SK-N-MC (cell line): ENCODE data around the gene CACNA2D1.

ENCODE experiments used
- DNase-seq: peaks from one replicate; pipeline ENCODE4 v3.0.0-alpha.2; 2011; ENCODE audit warnings: low read depth, low spot score
- H3K27ac ChIP-seq: fragments of 200-600 bp; sonication (generic); 2 replicates; pipeline ENCODE4 v1.5.1; 2016; ENCODE audit warnings: mixed run types
- H3K36me3 ChIP-seq: fragments of 200-600 bp; sonication (generic); 2 replicates; pipeline ENCODE4 v1.6.1; 2017; ENCODE audit warnings: antibody characterized with exemption, low read length, mixed read lengths; ENCODE audit not compliant: insufficient read depth
- H3K4me3 ChIP-seq: fragments of 200-600 bp; sonication (generic); 2 replicates; pipeline ENCODE4 v1.5.1; 2016
- H3K9ac ChIP-seq: fragments of 200-600 bp; sonication (generic); 2 replicates; pipeline ENCODE4 v1.8.0; 2017; ENCODE audit warnings: mixed run types, mixed read lengths; ENCODE audit not compliant: insufficient read length
- H3K9me3 ChIP-seq: fragments of 200-600 bp; sonication (generic); 2 replicates; pipeline ENCODE4 v1.6.1; 2017; ENCODE audit warnings: low read depth, mild to moderate bottlenecking, antibody characterized with exemption, low read length, moderate library complexity, mixed read lengths
- EZH2 ChIP-seq: fragments of 200-600 bp; sonication (generic); IDR thresholded peaks from one replicate; pipeline ENCODE4 v1.6.1; 2017; ENCODE audit warnings: antibody characterized with exemption
- FOXP2 ChIP-seq: optimal IDR thresholded peaks from 2 replicates; pipeline ENCODE3; 2011; ENCODE audit warnings: mild to moderate bottlenecking, moderate library complexity; ENCODE audit not compliant: insufficient read depth; ENCODE audit errors: extremely low read length, control extremely low read depth
- POLR2AphosphoS5 ChIP-seq: IDR thresholded peaks from 2 replicates; pipeline ENCODE4 v1.6.1; 2012; ENCODE audit warnings: mild to moderate bottlenecking, low read depth, low read length, borderline replicate concordance

The CACNA2D1 gene

GRCh38 chr7:82172017-82172416, 271.6 kb downstream of the CACNA2D1 start:
- TF ChIP-seq FOXP2 (no peak), POLR2AphosphoS5 (no peak), EZH2 (no peak)
- H3K9me3 ChIP-seq = no peaks in the 10 kb centered on the region
- H3K9ac ChIP-seq = no peak overlapping the region
- no peak overlapping the region for H3K4me3 ChIP-seq
- DNase-seq = no peak
- H3K27ac ChIP-seq = no peak overlapping the region
- no peaks in the 10 kb centered on the region for H3K36me3 ChIP-seq

GRCh38 chr7:82167558-82168314, 275.8 kb downstream of the CACNA2D1 start:
- no peak for DNase-seq
- Histone ChIP-seq H3K4me3 (no peak overlapping the region), H3K9me3 (no peaks in the 10 kb centered on the region), H3K9ac (no peak overlapping the region), H3K27ac (peak overlapping the region; percentile 42; the same call in 1 of the 2 replicates), H3K36me3 (no peaks in the 10 kb centered on the region)
- TF ChIP-seq EZH2 (no peak), POLR2AphosphoS5 (no peak; the same call in 1 of the 2 replicates), FOXP2 (no peak)

GRCh38 chr7:82166260-82167015, 277.1 kb downstream of the CACNA2D1 start:
- no peaks in the 10 kb centered on the region for H3K36me3 ChIP-seq
- no peaks in the 10 kb centered on the region for H3K9me3 ChIP-seq
- H3K9ac ChIP-seq = no peak overlapping the region
- no peak overlapping the region for H3K4me3 ChIP-seq
- H3K27ac ChIP-seq = peak overlapping the region; percentile 42; the same call in 1 of the 2 replicates
- DNase-seq = no peak
- no peak for TF ChIP-seq POLR2AphosphoS5
- TF ChIP-seq EZH2 = no peak
- TF ChIP-seq FOXP2 = no peak

GRCh38 chr7:82164813-82165212, 278.8 kb downstream of the CACNA2D1 start:
- TF ChIP-seq EZH2 (no peak), POLR2AphosphoS5 (no peak), FOXP2 (no peak)
- peak overlapping the region; percentile 52; the same call in 1 of the 2 replicates for H3K27ac ChIP-seq
- DNase-seq = no peak
- no peaks in the 10 kb centered on the region for H3K36me3 ChIP-seq
- H3K9me3 ChIP-seq = no peaks in the 10 kb centered on the region
- no peak overlapping the region for H3K9ac ChIP-seq
- no peak overlapping the region for H3K4me3 ChIP-seq

- no peak for TF ChIP-seq EZH2
- no peak for TF ChIP-seq POLR2AphosphoS5
- no peak for TF ChIP-seq FOXP2
- no peak overlapping the region for H3K4me3 ChIP-seq
- no peak overlapping the region for H3K27ac ChIP-seq
- no peak overlapping the region for H3K9ac ChIP-seq
- no peaks in the 10 kb centered on the region for H3K9me3 ChIP-seq
- no peaks in the 10 kb centered on the region for H3K36me3 ChIP-seq
- DNase-seq = no peak
Measured at GRCh38 chr7:82164410-82164809, 279.2 kb downstream of the CACNA2D1 start.

DNA sequence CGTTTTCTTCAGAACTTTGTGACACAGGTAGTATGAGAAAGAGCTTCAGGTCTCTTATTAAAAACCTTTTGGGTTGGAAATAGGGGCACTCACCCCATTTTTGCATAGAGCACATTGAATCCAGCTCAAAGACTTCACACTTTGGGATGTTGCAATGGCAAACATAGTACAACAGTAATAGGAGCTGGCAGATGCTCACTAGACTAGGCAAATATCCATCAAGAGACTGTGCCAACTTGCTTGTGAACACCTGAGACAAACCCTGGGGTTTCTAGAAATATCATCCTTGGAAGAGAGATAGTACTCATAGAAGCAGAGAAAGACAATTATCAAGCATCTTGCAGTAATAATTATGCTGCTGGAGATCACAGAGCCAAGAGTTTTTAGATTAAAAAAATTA, 280.0 kb downstream of the CACNA2D1 start:
- no peak for DNase-seq
- no peaks in the 10 kb centered on the region for H3K9me3 ChIP-seq
- no peak overlapping the region for H3K4me3 ChIP-seq
- no peak overlapping the region for H3K27ac ChIP-seq
- H3K36me3 ChIP-seq = no peaks in the 10 kb centered on the region
- TF ChIP-seq FOXP2 (no peak), POLR2AphosphoS5 (no peak), EZH2 (no peak)
- no peak overlapping the region for H3K9ac ChIP-seq

- H3K9ac ChIP-seq = no peak overlapping the region
- no peaks in the 10 kb centered on the region for H3K9me3 ChIP-seq
- DNase-seq = no peak
- H3K4me3 ChIP-seq = no peak overlapping the region
- TF ChIP-seq POLR2AphosphoS5 = no peak
- TF ChIP-seq FOXP2 = no peak
- no peak for TF ChIP-seq EZH2
- no peak overlapping the region for H3K27ac ChIP-seq
- no peaks in the 10 kb centered on the region for H3K36me3 ChIP-seq
Measured at GRCh38 chr7:82162289-82162688, 281.3 kb downstream of the CACNA2D1 start.

GRCh38 chr7:82158327-82158726, 285.2 kb downstream of the CACNA2D1 start:
- TF ChIP-seq EZH2 = no peak
- TF ChIP-seq POLR2AphosphoS5 = no peak
- no peak for TF ChIP-seq FOXP2
- H3K27ac ChIP-seq = no peak overlapping the region
- H3K9me3 ChIP-seq = no peaks in the 10 kb centered on the region
- DNase-seq = no peak
- no peaks in the 10 kb centered on the region for H3K36me3 ChIP-seq
- H3K4me3 ChIP-seq = no peak overlapping the region
- H3K9ac ChIP-seq = no peak overlapping the region

DNA sequence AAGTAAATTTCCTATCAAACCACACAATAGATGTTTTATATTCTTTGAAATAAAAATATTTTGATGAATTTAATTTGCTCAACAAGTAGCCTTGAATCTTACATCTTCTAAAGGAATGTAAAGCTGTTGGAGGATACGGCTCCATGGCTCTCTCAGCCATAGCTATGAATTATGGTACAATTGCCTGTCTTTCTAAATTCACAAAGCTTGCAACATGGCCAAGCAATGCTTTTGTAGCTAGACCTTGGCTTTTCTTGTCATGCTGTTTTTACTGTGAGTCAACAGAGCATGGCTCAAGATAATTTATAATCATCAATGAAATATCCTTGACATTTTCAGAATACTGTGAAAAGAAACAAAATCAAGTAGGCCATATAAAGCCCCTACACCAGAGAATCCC, 286.7 kb downstream of the CACNA2D1 start:
- Histone ChIP-seq H3K36me3 (no peaks in the 10 kb centered on the region), H3K9ac (no peak overlapping the region), H3K27ac (0 out of 2 replicates have a peak overlapping the region, but pooled peaks have one; percentile 4), H3K4me3 (no peak overlapping the region), H3K9me3 (no peaks in the 10 kb centered on the region)
- TF ChIP-seq FOXP2 (no peak), EZH2 (no peak), POLR2AphosphoS5 (no peak)
- DNase-seq = no peak
